ENCODE results near the gene PKIG.

DNA sequence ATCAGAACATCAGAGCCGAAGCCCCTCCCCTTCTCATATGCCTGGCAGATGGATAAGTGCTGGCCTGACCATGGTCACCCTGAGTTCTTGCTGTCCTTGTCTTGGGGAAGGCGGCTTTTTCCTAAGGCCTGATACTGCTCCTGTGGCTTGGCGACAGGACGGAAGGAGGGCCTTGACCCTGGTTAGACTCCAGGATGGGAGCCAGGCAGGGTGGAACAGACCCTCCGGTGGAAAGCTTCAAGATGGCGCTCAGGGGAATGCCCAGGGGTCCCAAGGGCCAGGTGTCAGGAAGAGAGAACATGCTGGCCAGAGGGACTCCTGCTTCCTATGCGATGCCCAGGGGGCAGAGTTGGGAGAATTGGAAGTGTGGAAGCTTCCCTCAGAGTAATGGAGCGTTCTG is 39.6 kb downstream of the PKIG start:
- no peak for TF ChIP-seq IRF3 (IDR thresholded peaks at IDR 0.05)
- no peak for TF ChIP-seq RFX5 (IDR thresholded peaks at IDR 0.05; ENCODE audit: low read depth, low read length)
- TF ChIP-seq RCOR1 (conservative IDR thresholded peaks at IDR 0.05; ENCODE audit: low read depth, low read length): no peak
- no peak for TF ChIP-seq ZNF24 (IDR thresholded peaks at IDR 0.05)
- no peak for TF ChIP-seq POLR2A (IDR thresholded peaks at IDR 0.05; ENCODE audit: low read depth, low read length)
- no peak for TF ChIP-seq NR2C2 (IDR thresholded peaks at IDR 0.05; ENCODE audit: borderline replicate concordance, control insufficient read depth, insufficient read length, low read depth)
- TF ChIP-seq MYC (IDR thresholded peaks at IDR 0.05; ENCODE audit: insufficient read depth, insufficient read length, insufficient replicate concordance, low read length, severe bottlenecking): no peak
- TF ChIP-seq NFYB (IDR thresholded peaks at IDR 0.05; ENCODE audit: insufficient read depth, low read depth, low read length): no peak
